OCI-LY1 (cell line): Measurements from ENCODE around the gene FOXK2.
"Not testable (repeated sequence)": the region's sequence is repeated elsewhere in the genome, so short reads cannot be mapped to it uniquely, and the experiment has no call there.

Source experiments
- H2AFZ ChIP-seq: fragments of 200-600 bp; sonication (generic), shearing (Covaris generic); 2 replicates; pipeline ENCODE4 v1.6.0; 2014; ENCODE audit warnings: antibody characterized with exemption, mild to moderate bottlenecking, low read length
- H3F3A ChIP-seq: fragments of 200-600 bp; sonication (generic), shearing (Covaris generic); 2 replicates; pipeline ENCODE4 v1.6.0; 2014; ENCODE audit warnings: mild to moderate bottlenecking, antibody characterized with exemption, low read length, moderate library complexity; ENCODE audit not compliant: insufficient read depth
- H3K27ac ChIP-seq: fragments of 200-600 bp; sonication (generic); 2 replicates; pipeline ENCODE4 v1.5.1; 2014; ENCODE audit warnings: low read length, mixed run types, mild to moderate bottlenecking, low read depth; ENCODE audit not compliant: poor library complexity, severe bottlenecking
- H3K27me3 ChIP-seq: fragments of 200-600 bp; sonication (generic); 2 replicates; pipeline ENCODE4 v1.6.0; 2014; ENCODE audit warnings: antibody characterized with exemption, mild to moderate bottlenecking, low read length, moderate library complexity; ENCODE audit not compliant: insufficient read depth
- H3K36me3 ChIP-seq: fragments of 200-600 bp; sonication (generic); 2 replicates; pipeline ENCODE4 v1.6.1; 2014; ENCODE audit warnings: mild to moderate bottlenecking, antibody characterized with exemption, low read length, moderate library complexity, mixed read lengths; ENCODE audit not compliant: insufficient read depth
- H3K4me1 ChIP-seq: fragments of 200-600 bp; sonication (generic); 2 replicates; pipeline ENCODE4 v1.5.1; 2014; ENCODE audit warnings: mild to moderate bottlenecking, low read length, moderate library complexity; ENCODE audit not compliant: insufficient read depth, severe bottlenecking
- H3K4me2 ChIP-seq: fragments of 200-600 bp; sonication (generic), shearing (Covaris generic); 2 replicates; pipeline ENCODE4 v1.6.1; 2014; ENCODE audit warnings: low read length
- H3K4me3 ChIP-seq: fragments of 200-600 bp; sonication (generic); 2 replicates; pipeline ENCODE4 v1.5.1; 2014; ENCODE audit warnings: low read length, low read depth, mild to moderate bottlenecking, mixed read lengths; ENCODE audit not compliant: poor library complexity, severe bottlenecking
- H3K79me2 ChIP-seq: fragments of 200-600 bp; shearing (Covaris generic); 2 replicates; pipeline ENCODE4 v1.6.1; 2016; ENCODE audit warnings: mixed run types, low read length, mixed read lengths; ENCODE audit not compliant: insufficient read depth
- H3K9ac ChIP-seq: fragments of 200-600 bp; sonication (generic), shearing (Covaris generic); 2 replicates; pipeline ENCODE4 v1.6.1; 2014; ENCODE audit warnings: mild to moderate bottlenecking, low read length, mixed read lengths
- H3K9me2 ChIP-seq: fragments of 200-600 bp; sonication (generic), shearing (Covaris generic); 2 replicates; pipeline ENCODE4 v1.6.1; 2014; ENCODE audit warnings: low read depth, mild to moderate bottlenecking, low read length, mixed read lengths
- H3K9me3 ChIP-seq: fragments of 200-600 bp; shearing (Covaris generic); 2 replicates; pipeline ENCODE4 v1.6.1; 2014; ENCODE audit warnings: low read length, mixed read lengths
- H4K20me1 ChIP-seq: fragments of 200-600 bp; sonication (generic), shearing (Covaris generic); 2 replicates; pipeline ENCODE4 v1.6.0; 2016; ENCODE audit warnings: mild to moderate bottlenecking, low read length; ENCODE audit not compliant: insufficient read depth
- EZH2 ChIP-seq: fragments of 200-600 bp; sonication (generic), shearing (Covaris generic); IDR thresholded peaks from 2 replicates; pipeline ENCODE4 v1.8.0; 2017; ENCODE audit warnings: borderline replicate concordance, mixed run types, mild to moderate bottlenecking, antibody characterized with exemption, low read length, moderate library complexity, mixed read lengths
- TF ChIP-seq, protein P1 (sequence below): fragments of 200-600 bp; sonication (generic), shearing (Covaris generic); IDR thresholded peaks from 2 replicates; pipeline ENCODE4 v1.5.1; 2017; ENCODE audit warnings: mild to moderate bottlenecking, antibody characterized with exemption, low read length, moderate library complexity, mixed read lengths

FOXK2 gene

DNA sequence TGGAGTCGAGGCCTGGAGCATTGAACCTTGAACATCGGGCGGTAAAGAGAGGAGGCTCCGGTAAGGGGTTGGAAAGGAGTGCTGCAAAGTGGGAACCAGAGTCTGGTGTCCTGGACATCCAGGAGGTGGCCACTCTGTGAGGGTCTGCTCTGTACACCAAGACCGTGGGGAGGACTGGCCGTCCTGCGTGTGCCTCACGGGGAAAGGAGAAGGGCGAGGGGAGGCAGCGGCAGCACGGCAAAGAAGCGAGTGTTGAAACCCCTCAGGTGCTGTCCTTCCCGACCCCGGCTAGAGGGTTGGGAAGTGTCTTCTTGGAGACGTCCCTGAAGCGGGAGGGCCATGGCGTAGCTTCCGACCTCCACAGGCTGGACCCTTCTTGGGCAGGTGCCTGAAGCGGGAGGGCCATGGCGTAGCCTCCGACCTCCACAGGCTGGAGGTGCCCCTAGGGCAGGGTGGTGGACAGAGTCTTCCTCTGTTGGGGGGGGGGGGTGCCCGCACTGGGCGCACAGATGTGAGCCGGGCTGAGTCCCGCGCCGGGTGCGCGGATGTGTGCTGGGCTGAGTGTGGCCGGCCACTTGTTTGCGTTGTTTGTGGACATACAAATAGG is 42.0 kb downstream of the FOXK2 start:
- H3F3A ChIP-seq: no peaks in the 10 kb centered on the region
- no peak overlapping the region for H2AFZ ChIP-seq
- H3K36me3 ChIP-seq: peaks cover 44% of the 10 kb centered on the region; the same call in 1 of the 2 replicates
- no peak overlapping the region for H3K4me2 ChIP-seq
- H3K9me2 ChIP-seq: no peaks in the 10 kb centered on the region
- H3K27me3 ChIP-seq: no peaks in the 10 kb centered on the region
- H3K27ac ChIP-seq: no peak overlapping the region
- no peak overlapping the region for H3K9ac ChIP-seq
- no peaks in the 10 kb centered on the region for H3K9me3 ChIP-seq
- H3K4me3 ChIP-seq: no peak overlapping the region
- peaks cover 75% of the 10 kb centered on the region for H3K79me2 ChIP-seq
- no peaks in the 10 kb centered on the region for H4K20me1 ChIP-seq
- TF ChIP-seq EZH2: no peak
- TF ChIP-seq, protein P1, sequence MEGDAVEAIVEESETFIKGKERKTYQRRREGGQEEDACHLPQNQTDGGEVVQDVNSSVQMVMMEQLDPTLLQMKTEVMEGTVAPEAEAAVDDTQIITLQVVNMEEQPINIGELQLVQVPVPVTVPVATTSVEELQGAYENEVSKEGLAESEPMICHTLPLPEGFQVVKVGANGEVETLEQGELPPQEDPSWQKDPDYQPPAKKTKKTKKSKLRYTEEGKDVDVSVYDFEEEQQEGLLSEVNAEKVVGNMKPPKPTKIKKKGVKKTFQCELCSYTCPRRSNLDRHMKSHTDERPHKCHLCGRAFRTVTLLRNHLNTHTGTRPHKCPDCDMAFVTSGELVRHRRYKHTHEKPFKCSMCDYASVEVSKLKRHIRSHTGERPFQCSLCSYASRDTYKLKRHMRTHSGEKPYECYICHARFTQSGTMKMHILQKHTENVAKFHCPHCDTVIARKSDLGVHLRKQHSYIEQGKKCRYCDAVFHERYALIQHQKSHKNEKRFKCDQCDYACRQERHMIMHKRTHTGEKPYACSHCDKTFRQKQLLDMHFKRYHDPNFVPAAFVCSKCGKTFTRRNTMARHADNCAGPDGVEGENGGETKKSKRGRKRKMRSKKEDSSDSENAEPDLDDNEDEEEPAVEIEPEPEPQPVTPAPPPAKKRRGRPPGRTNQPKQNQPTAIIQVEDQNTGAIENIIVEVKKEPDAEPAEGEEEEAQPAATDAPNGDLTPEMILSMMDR: no peak
- H3K4me1 ChIP-seq: peaks cover 27% of the 10 kb centered on the region

DNA sequence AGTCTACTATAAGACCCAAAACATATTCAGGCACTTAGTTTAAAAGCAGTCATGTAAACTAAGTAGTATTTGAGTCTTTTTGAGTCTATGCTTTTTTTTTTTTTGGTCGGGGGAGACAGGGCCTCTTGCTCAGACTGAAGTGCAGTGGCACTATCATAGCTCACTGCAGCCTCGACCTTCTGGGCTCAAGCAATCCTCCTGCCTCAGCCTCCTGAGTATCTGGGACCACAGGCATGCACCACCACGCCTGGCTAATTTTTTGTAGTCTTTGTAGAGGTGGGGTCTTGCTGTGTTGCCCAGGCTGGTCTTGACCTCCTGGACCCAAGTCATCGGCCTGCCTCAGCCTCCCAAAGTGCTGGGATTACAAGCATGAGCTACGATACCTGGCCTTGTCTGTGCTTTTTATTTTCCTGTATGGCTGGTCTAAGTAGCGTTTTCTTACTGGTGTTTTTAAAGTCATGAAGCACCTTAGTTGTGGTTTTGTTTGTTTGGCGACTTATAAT is 43.2 kb downstream of the FOXK2 start:
- H3F3A ChIP-seq, H4K20me1 ChIP-seq, H3K27ac ChIP-seq, H3K9me2 ChIP-seq, H3K4me3 ChIP-seq, H3K9ac ChIP-seq, H3K9me3 ChIP-seq, H3K4me2 ChIP-seq, H3K27me3 ChIP-seq, H2AFZ ChIP-seq: not testable (repeated sequence)
- Histone ChIP-seq H3K36me3 (peaks cover 53% of the 10 kb centered on the region), H3K4me1 (peaks cover 30% of the 10 kb centered on the region), H3K79me2 (peaks cover 66% of the 10 kb centered on the region)

DNA sequence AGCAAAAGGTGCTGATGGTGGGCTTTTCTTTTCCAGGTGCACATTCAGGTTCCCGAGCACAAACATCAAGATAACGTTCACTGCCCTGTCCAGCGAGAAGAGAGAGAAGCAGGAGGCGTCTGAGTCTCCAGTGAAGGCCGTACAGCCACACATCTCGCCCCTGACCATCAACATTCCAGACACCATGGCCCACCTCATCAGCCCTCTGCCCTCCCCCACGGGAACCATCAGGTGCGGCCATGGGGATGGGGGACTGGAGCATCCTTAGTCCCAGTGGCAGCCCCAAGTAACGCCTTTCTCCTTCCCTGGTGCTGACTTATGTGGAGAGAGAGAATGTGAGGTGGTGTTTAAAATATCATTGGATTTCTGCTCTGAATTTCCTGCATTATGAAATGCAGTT is 43.8 kb downstream of the FOXK2 start:
- Histone ChIP-seq H3K9ac (no peak overlapping the region), H3K36me3 (peaks cover 53% of the 10 kb centered on the region), H3K27ac (no peak overlapping the region), H3K9me3 (no peaks in the 10 kb centered on the region), H3K27me3 (no peaks in the 10 kb centered on the region), H3K9me2 (no peaks in the 10 kb centered on the region), H3F3A (no peaks in the 10 kb centered on the region), H3K4me3 (no peak overlapping the region), H3K4me2 (no peak overlapping the region), H3K79me2 (peaks cover 60% of the 10 kb centered on the region), H2AFZ (no peak overlapping the region), H4K20me1 (no peaks in the 10 kb centered on the region), H3K4me1 (peaks cover 33% of the 10 kb centered on the region)
- TF ChIP-seq, protein P1: no peak
- TF ChIP-seq EZH2: no peak

DNA sequence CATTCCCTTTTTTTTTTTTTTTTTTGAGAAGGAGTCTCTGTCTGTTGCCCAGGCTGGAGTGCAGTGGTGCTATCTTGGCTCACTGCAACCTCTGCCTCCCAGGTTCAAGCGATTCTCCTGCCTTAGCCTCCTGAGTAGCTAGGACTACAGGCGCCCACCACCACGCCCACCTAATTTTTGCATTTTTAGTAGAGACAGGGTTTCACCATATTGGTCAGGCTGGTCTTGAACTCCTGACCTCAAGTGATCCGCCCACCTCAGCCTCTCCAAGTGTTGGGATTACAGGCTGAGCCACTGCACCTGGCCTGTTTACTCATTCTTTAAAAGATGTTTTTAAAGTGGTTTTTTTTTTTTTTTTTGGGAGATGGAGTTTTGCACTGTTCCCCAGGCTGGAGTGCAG is 44.2 kb downstream of the FOXK2 start:
- not testable (repeated sequence) for H3K4me2 ChIP-seq, H3K9me3 ChIP-seq, H3K27me3 ChIP-seq, H4K20me1 ChIP-seq, H3F3A ChIP-seq, H3K27ac ChIP-seq, H3K9me2 ChIP-seq, H3K9ac ChIP-seq, H2AFZ ChIP-seq, H3K4me3 ChIP-seq
- Histone ChIP-seq H3K4me1 (peaks cover 34% of the 10 kb centered on the region), H3K36me3 (peaks cover 55% of the 10 kb centered on the region), H3K79me2 (peaks cover 56% of the 10 kb centered on the region)
